HG03064 (cell line): ENCODE measurements around the gene UBL3.
A peak's percentile ranks its signal among the peaks of the same experiment; 100 is the strongest.

Experiments
- ATAC-seq: cut with Tn5 transposase; IDR thresholded peaks from one replicate; pipeline ENCODE4 v1.9.1; 2021; ENCODE audit warnings: low read depth; ENCODE audit not compliant: unreplicated experiment

The UBL3 gene

DNA sequence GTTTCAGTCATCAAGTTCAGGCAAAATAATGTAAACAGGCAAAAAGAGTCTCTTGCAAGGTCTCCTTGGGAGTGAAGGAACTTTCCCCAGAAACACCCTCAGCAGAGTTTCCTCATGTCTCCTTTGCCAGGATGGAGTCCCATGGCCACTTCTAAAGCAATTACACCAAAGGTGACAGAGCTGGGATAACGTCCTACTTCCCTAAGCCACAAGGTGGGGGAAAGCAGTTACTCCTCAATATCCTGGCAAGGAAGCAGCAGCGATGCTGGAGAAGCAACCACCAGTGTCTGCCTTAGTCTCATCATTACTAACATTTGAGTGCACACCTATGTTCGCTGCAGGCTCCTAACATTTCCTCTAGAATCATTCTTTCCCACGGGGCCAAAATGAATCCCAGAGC lies 88.6 kb downstream of the UBL3 start:
- no peak for ATAC-seq

DNA sequence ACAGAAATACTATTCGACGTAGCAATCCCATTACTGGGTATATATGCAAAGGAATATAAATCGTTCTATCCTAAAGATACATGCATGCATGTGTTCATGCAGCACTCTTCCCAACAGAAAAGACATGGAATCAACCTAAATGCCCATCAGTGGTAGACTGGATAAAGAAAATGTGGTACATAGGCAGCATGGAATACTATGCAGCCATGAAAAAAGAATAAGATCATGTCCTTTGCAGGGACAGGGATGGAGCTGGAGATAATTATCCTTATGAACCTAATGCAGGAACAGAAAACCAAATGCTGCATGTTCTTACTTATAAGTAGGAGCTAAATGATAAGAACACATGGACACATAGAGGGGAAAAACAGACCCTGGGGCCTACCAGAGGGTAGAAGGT lies 89.3 kb downstream of the UBL3 start:
- ATAC-seq = no peak

GRCh38 chr13:29760544-29760943 lies 89.9 kb downstream of the UBL3 start:
- ATAC-seq = no peak

DNA sequence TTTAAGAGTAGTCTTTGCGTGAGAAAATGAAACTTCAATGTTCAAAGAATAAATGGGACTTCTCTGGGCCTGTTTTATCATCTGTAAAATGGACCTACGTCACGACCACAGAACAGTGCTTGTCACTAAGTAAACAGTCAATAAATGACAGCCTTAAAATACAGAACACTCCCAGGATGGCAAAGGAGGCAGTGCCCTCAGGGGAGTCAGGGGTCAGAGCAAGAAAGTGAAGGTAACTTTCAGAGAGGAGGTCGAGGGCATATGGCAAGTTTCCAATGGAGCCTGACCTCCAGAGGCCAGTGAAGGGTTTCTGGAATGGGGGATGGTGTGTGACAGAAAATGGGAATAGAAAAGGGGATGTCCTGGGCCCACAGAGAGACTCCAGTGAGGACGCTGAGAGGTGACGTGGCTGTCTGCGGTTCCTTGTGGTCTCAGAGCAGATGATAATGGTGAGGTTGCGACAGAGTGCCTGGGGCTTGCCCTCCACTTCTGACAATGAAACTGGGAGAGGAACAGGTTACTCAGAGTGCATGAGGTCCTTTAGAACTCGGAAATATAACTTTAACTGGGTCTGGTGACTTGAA lies 91.8 kb downstream of the UBL3 start:
- ATAC-seq = peak; percentile 82

DNA sequence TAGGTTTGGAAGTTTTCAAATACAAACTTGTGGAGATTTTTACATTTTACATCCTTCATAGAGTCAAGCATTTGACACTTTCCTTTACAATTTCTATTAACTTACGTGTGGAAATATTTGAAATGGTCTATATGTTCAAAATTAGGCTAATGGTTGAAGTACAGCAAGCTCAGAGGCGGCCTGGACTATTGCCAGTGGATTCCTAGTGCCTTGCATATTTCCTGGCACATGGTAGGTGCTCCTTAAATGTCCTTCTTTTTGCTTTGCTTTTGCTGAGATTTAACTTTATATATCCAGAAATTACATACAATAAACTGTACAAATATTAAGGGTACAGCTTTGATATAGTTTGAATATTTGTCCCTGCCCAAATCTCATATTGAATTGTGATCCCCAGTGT lies 93.9 kb downstream of the UBL3 start:
- no peak for ATAC-seq

DNA sequence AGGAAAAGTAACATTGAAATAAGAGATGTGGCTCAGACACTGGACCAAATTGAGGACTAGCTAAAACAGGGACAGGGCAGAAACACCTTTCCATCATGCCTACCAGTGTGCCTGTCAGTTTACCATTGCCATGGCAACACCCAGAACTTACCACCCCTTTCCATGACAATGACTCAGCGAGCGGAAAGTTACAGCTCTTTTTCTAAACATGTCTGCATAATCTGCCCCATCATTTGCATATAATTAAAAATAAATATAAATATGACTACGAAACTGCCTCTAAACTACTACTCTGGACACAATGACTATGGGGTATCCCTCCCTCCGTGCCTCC lies 96.0 kb downstream of the UBL3 start:
- ATAC-seq = no peak

DNA sequence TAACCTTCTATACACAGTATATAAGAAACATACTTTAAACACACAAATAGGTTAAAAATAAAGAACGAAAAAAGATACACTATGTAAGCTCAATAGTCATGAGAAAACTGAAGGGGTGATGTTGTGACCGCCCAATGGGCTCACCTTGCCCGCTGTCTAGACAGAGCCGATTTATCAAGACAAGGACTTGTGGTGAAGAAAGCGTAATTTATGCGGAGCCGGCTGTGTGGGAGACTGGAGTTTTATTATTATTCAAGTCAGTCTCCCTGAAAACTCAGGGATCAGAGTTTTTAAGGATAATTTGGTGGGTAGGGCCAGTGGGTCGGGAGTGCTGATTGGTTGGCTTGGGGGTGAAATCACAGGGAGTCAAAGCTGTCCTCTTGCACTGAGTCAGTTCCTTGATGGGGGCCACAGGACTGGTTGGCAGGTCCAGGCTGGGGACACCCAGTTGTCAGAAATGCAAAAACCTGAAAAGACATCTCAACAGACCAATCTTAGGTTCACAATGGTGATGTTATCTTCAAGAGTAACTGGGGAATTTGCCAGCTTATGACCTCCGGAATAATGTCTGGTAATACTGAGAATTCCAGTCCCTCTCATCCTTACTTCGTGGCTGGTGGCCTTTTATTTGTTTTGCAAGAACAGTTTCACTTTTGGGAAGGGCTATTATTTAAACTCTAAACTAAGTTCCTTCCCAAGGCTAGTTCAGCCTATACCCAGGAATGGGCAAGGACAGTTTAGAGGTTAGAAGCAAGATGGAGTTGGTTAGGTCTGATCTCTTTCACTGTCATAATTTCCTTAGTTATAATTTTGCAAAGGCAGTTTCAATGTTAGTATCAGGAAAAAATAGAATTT lies 96.6 kb downstream of the UBL3 start:
- no peak for ATAC-seq

- ATAC-seq = no peak
Measured at GRCh38 chr13:29752175-29752574, 98.2 kb downstream of the UBL3 start.

GRCh38 chr13:29750183-29750530 lies 100.3 kb downstream of the UBL3 start:
- no peak for ATAC-seq

DNA sequence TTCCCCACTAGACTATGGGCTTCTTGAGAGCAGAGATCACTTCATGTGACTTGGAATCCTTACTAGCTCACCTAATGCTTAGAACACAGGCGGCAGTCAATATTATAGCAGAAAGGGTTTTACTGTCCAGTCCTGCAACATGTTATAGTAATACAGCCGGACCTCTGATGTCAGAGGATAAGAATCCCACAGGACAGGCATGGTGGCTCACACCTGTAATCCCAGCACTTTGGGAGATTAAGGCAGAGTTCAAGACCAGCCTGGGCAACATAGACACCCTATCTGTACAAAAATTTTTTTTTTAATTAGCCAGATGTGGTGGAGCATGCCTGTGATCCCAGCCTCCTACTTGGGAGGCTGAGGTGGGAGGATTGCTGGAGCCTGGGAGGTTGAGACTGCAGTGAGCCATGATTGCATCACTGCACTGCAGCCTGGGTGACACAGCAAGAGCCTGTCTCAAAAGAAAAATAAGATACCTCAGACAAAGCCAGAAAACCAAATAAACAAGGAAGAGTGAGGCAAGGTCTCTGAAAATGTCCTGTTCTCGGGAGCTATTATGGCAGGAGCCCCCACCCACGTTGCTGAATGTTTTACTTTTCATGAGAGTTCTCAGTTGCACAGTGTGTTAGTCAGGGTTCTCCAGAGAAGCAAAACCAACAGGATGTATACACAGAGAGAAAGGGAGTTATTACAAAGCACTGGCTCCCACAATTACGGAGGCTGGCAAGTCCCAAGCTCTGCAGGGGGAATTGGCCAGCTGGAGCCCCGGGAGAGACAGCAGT lies 100.8 kb downstream of the UBL3 start:
- no peak for ATAC-seq

DNA sequence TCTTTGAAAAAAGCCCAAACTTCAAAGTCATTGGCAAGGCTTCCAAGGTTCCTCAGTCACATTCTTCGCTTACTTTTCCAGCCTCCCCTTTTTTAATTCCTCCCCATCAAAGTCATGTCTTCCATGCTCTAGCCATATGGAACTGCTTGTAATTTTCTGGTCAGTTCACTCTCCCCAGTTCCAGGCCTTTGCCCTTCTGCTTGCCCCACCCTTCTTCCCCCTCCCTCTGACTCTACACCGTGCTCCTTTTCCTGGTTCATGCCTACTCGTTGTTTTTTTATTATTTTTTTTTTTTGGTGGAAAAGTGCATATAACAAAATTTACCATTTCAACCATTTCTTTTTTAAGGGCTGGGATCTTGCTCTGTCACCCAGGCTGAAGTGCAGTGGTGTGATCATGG lies 102.3 kb downstream of the UBL3 start:
- ATAC-seq = no peak

- ATAC-seq = no peak
Measured at GRCh38 chr13:29746148-29746677, 104.2 kb downstream of the UBL3 start.

DNA sequence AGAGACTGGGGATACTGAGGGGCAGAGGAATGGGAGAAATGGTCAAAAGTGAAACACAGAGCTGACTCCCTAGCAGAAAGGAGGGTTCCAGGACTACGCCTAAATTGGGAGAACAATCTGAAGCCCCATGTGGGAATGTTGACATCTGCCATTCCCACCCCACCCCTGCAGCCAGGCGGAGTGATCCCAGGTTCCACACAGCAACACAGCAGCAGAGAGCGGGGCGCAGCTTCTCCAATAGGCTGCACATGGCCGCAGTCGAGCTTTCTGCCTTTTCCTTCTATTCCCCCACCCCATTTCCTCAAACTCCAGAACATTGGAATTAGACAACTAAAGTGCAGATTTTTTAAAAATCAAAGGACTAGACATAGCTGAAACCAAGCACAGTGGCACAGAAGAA lies 104.7 kb downstream of the UBL3 start:
- no peak for ATAC-seq

- ATAC-seq = no peak
Measured at GRCh38 chr13:29743201-29743786, 107.1 kb downstream of the UBL3 start.

- ATAC-seq = no peak
Measured at GRCh38 chr13:29740961-29741360, 109.5 kb downstream of the UBL3 start.

DNA sequence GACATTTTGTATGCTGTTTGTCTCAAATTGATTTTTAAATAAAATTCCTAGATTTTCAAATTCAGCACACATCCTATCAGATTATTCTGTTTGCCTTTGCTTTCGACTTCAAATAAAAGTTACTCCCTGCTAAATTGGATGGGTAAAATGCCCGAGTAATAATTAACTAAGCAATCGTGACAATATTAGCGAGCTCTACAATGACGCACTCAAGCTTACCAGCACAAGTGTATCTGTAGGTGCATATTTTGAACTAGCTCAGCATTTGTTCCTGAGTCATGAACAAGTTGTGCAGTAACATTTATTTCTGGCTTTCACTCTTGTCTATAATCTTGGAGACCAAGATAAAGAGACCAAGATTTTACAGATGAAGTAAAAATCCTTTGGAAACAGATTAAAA lies 113.4 kb downstream of the UBL3 start:
- ATAC-seq = no peak

DNA sequence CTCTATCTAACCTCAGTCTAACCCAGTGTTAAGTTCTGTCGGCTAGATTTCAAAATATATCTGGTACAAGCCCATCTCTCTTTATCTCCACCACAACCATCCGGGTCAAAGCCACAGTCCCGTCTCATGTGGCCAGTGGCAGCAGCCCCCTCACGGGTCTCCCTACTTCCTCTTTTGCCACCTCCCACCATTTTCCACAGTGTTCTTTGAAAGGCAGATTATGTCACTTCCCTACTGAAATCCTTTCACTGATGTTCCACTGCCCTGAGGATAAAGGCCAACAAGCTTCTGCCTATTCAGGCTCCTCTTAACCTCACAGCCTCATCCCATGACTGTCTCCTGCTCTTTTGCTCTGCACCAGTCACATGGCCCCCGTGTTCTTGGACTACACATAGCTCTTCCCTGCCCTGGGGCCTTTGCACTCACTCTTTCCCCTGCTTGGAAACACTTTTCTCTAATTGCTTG lies 117.2 kb downstream of the UBL3 start:
- no peak for ATAC-seq

DNA sequence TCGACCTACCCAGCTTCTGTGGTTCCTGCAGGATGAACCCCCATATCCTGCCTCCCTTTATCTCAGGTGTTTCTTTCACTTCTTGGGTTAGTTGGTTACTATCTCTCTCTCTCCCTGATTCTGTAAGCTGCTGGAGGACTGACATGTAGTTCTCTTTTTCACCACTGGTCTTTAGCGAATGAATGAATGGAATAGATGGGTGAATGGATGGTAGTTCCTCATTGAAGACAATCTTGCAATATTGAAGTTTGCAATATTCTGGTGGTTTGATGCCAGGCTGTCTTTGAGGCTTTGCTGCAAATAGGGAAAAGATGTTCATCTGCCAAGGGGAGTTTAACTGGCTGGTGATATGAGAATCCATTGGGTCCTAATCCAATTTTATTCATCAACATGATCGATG lies 120.2 kb downstream of the UBL3 start:
- no peak for ATAC-seq

DNA sequence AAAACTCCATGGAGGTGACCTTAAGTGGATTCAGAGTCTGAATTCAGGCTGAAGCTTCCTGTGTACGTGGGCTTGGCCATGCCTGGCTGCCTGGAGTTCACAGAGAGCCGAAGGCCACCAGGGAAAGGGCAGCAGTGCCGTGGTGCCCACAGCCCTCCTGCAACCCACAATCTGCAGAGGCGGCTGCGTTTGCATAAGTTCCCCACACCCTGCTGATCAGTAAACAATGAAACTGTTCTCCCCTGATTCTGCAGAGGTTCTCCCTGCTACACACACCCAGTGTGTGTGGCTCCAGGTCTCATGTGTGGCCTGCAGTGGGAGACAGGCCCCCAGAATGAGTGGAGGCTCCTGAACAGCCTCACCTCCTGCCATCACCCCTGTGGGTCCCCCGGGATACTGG lies 128.0 kb downstream of the UBL3 start:
- ATAC-seq = no peak

- ATAC-seq = no peak
Measured at GRCh38 chr13:29721766-29722165, 128.7 kb downstream of the UBL3 start.

- no peak for ATAC-seq
Measured at GRCh38 chr13:29718694-29719093, 131.7 kb downstream of the UBL3 start.
